HG03378 (cell line): Measurements from ENCODE around the gene LIN37.
"Not testable (repeated sequence)": the region's sequence is repeated elsewhere in the genome, so short reads cannot be mapped to it uniquely, and the experiment has no call there.

ENCODE experiments used
- ATAC-seq: cut with Tn5 transposase; IDR thresholded peaks from one replicate; pipeline ENCODE4 v1.9.1; 2021; ENCODE audit warnings: mild to moderate bottlenecking, moderate library complexity; ENCODE audit not compliant: unreplicated experiment

Gene LIN37

DNA sequence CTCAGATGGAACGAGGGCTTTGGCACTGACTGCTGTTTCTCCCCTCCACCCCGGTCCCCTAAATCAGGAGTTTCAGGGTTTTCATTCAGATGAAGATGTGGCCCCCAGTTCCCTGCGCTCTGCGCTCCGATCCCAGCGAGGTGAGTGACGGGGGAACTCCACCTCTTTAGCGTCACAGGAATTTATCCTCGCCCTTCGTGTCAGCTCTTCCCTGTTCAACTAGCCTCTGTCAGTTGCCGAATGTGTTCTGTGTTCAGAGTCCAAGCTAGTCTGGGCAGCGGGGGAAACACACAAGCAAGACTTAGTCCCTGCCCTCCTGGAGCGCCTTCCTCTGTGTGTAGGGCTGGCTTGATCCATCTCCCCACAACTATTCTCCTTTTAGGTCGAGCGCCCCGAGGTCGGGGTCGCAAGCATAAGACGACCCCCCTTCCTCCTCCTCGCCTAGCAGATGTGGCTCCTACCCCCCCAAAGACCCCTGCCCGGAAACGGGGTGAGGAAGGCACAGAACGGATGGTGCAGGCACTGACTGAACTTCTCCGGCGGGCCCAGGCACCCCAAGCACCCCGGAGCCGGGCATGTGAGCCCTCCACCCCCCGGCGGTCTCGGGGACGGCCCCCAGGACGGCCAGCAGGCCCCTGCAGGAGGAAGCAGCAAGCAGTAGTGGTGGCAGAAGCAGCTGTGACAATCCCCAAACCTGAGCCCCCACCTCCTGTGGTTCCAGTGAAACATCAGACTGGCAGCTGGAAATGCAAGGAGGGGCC lies 28.8 kb upstream of the LIN37 start:
- ATAC-seq: no peak

DNA sequence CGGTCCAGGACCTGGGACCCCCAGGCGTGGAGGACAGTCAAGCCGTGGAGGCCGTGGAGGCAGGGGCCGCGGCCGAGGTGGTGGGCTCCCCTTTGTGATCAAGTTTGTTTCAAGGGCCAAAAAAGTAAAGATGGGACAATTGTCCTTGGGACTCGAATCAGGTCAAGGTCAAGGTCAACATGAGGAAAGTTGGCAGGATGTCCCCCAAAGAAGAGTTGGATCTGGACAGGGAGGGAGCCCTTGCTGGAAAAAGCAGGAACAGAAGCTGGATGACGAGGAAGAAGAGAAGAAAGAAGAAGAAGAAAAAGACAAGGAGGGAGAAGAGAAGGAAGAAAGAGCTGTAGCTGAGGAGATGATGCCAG lies 28.2 kb upstream of the LIN37 start:
- no peak for ATAC-seq

DNA sequence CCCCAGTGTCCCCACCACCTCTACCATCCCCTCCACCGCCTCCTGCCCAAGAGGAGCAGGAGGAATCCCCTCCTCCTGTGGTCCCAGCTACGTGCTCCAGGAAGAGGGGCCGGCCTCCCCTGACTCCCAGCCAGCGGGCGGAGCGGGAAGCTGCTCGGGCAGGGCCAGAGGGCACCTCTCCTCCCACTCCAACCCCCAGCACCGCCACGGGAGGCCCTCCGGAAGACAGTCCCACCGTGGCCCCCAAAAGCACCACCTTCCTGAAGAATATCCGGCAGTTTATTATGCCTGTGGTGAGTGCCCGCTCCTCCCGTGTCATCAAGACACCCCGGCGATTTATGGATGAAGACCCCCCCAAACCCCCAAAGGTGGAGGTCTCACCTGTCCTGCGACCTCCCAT lies 27.7 kb upstream of the LIN37 start:
- ATAC-seq: no peak

DNA sequence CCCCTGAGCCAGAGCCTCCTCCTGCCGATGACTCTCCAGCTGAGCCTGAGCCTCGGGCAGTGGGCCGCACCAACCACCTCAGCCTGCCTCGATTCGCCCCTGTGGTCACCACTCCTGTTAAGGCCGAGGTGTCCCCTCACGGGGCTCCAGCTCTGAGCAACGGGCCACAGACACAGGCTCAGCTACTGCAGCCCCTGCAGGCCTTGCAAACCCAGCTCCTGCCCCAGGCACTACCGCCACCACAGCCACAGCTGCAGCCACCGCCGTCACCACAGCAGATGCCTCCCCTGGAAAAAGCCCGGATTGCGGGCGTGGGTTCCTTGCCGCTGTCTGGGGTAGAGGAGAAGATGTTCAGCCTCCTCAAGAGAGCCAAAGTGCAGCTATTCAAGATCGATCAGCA lies 27.0 kb upstream of the LIN37 start:
- no peak for ATAC-seq

DNA sequence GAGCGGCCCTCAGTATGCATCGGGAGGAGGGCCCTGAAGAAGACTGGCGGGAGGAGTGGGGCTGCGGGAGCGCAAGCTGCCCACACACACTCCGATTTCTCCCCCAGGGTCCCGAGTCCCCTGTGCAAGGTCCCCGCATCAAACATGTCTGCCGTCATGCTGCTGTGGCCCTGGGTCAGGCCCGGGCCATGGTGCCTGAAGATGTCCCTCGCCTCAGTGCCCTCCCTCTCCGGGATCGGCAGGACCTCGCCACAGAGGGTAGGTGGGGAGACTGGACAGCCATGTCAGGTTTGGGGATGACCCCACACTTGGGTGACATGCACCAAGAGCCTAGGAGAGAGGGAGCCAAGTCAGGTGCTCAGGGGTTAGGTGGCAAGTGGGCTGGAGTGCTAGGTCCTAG lies 25.9 kb upstream of the LIN37 start:
- no peak for ATAC-seq

DNA sequence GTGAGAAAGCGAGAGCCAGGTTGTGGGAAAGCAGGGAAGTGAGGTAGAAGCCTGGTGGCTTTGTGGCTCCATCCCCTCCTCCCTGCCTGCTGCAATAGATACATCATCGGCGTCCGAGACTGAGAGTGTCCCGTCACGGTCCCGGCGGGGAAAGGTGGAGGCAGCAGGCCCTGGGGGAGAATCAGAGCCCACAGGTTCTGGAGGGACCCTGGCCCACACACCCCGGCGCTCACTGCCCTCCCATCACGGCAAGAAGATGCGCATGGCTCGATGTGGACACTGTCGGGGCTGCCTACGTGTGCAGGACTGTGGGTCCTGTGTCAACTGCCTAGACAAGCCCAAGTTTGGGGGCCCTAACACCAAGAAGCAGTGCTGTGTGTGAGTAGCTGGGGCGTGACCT lies 25.5 kb upstream of the LIN37 start:
- no peak for ATAC-seq

DNA sequence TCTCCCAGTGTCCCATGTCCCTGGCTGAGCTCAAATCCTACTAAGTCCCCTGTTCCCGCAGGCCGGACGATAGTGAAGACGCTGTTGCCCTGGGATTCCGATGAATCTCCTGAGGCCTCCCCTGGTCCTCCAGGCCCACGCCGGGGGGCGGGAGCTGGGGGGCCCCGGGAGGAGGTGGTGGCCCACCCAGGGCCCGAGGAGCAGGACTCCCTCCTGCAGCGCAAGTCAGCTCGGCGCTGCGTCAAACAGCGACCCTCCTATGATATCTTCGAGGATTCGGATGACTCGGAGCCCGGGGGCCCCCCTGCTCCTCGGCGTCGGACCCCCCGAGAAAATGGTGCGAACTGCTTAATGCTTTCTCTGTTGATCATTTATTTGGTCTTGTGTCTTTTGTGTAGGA lies 24.7 kb upstream of the LIN37 start:
- ATAC-seq: no peak

DNA sequence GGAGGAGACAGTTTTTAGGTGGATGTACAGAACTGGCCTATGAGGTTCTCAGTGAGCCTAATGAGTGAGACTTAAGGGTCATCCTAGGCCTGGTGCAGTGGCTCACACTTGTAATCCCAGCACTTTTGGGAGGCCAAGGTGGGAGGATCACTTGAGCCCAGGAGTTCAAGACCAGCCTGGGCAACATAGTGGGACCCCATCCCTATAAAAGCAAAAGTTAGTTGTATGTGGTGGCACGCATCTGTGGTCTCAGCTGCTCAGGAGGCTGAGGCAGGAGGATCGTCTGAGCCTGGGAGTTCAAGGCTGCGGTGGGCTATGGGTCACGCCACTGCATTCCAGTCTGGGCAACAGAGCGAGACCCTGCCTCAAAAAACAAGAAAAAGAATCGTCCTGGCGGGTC lies 24.2 kb upstream of the LIN37 start:
- ATAC-seq: not testable (repeated sequence)

DNA sequence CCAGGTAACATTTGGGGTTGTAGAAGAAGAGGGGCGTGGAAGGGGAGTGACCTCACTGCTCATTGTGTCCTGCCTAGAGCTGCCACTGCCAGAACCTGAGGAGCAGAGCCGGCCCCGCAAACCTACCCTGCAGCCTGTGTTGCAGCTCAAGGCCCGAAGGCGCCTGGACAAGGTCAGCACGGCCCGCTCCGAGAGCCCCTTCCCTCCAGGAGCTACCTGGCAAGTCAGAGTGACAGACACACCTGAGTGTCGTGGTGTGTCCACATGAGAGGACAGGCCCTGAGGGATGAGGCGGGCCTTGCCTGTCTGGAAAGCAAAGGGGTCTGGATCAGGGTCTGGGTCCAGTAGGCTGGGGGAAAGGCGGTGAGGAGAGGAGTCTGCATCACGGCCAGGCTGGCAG lies 23.8 kb upstream of the LIN37 start:
- no peak for ATAC-seq

DNA sequence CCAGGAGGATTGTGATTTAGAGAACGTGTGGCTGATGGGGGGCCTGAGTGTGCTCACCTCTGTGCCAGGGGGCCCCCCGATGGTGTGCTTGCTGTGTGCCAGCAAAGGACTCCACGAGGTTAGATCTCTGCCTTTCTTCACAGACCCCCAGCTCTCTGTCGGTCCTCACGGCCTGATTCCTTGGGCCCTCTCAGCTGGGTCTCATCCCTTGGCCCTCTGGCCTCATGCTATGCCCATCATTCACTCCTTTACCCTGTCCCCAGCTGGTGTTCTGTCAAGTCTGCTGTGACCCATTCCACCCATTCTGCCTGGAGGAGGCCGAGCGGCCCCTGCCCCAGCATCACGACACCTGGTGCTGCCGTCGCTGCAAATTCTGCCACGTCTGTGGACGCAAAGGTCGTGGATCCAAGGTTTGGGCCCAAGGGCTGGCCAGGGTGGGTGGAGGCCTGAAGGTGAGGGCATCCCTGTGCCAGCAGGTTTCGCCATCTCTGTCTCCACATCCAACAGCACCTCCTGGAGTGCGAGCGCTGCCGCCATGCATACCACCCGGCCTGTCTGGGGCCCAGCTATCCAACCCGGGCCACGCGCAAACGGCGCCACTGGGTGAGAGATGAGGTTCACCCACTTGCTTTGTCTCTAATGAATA lies 23.0 kb upstream of the LIN37 start:
- ATAC-seq: no peak

DNA sequence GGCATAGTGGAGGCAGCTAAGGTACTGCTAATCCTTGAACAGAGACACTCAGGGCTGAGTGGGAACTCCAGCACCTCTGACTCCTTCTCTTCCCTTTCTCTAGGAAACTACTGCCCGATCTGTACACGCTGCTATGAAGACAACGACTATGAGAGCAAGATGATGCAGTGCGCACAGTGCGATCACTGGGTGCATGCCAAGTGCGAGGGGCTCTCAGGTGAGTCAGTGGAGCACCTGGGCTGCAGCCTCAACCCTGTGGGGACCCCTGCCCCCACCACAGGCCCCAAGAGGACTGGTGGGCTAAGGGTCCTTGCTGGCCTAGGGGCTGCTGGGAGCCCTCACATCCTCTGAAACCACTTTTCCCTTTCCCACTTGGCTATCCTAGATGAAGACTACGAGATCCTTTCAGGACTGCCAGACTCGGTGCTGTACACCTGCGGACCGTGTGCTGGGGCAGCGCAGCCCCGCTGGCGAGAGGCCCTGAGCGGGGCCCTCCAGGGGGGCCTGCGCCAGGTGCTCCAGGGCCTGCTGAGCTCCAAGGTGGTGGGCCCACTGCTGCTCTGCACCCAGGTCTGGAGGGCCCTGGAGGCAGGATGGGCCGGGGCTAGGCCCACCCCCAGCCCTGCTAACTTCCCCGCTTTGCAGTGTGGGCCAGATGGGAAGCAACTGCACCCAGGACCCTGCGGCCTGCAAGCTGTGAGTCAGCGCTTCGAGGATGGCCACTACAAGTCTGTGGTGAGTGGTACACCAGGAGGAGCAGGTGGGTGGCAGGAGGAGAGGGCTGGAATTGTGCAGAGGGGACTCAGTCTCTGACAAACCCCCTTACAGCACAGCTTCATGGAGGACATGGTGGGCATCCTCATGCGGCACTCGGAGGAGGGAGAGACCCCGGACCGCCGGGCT lies 21.1 kb upstream of the LIN37 start:
- no peak for ATAC-seq

DNA sequence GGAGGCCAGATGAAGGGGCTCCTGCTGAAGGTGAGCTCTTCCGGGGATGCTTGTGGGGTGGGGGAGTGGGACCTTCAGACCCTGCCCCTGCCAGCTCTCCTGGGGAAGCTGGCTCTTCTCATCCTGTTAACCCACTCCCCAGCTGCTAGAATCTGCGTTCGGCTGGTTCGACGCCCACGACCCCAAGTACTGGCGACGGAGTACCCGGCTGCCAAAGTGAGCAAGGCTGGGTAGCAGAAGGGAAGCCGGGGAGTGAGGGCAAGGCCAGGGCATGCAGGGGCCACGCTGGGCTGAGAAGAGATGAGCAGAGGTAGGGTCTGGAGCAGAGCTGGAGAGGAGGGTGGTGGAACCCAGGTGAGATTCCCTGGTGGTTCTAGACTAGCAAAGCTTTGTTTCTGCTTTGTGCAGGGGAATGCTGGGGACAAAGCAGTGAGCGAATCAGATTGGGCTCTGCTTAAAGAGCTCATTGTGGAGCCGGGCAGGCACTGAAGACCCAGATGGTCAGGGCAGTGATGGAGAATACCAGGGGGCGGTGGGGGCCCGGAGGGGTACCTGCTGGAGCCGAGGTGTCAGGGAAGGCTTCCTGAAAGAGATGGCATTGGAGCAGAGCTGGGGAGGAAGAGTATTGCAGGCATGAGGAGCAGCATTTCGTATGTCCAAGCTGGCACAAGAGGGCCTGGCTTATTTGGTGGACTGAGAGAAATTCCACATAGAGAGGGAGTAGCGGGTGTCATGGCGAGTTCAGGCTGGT lies 20.2 kb upstream of the LIN37 start:
- no peak for ATAC-seq

DNA sequence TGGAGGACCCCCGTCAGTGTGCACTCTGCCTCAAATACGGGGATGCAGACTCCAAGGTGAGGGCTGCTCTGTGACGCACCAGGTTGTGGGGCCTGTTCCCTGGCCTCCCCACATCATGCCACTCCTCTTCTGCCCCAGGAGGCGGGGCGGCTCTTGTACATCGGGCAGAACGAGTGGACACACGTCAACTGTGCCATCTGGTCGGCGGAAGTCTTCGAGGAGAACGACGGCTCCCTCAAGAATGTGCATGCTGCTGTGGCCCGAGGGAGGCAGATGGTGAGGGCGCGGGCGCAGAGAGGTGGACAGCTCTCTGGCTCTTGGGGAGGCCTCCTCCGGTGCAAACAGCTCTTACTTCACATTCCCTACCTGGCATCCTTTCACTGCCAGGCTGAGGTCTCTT lies 19.4 kb upstream of the LIN37 start:
- ATAC-seq: no peak

DNA sequence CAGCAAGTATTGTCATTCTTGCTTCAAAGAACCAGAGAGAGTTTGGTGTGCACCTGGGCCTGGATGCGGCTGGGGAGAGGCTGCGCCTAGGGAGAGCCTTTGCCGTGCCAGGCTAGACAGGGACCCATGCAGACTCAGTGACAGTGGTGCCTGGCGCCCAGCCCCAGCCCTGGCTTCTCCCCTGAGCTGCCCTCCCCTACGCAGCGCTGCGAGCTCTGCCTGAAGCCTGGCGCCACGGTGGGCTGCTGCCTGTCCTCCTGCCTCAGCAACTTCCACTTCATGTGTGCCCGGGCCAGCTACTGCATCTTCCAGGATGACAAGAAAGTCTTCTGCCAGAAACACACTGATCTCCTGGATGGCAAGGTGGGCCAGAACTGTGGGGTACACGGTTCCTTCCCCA lies 18.6 kb upstream of the LIN37 start:
- ATAC-seq: no peak

DNA sequence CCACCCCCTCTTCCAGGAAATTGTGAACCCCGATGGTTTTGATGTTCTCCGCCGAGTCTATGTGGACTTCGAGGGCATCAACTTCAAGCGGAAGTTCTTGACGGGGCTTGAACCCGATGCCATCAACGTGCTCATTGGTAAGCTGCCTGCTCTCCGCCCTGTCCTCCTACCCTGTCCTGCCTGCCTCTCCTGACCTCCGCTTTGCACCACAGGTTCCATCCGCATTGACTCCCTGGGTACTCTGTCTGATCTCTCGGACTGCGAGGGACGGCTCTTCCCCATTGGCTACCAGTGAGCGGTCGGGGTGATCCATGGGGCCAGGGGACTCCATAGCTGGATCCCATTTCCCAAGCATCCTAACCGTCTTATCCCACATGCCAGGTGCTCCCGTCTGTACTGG lies 18.1 kb upstream of the LIN37 start:
- no peak for ATAC-seq

DNA sequence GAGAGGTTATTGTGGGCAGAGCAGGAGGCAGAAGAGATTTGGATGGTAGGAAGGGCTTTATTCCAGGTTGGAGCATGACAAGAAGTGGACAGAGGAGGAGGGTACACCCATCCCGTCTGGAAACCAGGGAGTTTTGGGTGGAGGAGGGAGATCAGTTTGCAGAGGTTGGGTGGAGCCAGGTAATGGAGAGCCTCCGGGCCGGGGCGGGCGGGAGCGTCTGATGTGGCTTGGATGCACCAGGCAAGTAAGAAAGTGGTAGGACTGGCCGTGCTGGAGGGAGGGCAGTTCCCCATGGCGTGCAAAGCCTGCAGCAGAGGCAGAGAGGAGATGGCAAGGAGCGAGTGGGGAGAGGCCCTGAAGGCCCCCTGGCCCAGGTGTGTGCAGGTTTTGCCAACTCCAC lies 17.0 kb upstream of the LIN37 start:
- no peak for ATAC-seq

DNA sequence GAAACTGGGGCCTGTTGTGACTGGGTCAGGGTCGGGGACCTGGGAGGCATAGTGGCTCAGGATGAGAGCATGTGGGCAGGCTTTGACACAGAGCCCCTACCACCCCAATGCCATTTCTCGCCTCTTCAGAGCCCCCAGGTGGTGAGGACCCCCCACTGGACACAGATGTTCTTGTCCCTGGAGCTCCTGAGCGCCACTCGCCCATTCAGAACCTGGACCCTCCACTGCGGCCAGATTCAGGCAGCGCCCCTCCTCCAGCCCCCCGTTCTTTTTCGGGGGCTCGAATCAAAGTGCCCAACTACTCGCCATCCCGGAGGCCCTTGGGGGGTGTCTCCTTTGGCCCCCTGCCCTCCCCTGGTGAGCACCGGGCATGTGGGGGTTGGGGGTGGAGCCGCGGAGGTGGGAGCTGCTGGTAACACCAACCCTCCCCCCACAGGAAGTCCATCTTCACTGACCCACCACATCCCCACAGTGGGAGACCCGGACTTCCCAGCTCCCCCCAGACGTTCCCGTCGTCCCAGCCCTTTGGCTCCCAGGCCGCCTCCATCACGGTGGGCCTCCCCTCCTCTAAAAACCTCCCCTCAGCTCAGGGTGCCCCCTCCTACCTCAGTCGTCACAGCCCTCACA lies 16.5 kb upstream of the LIN37 start:
- no peak for ATAC-seq

DNA sequence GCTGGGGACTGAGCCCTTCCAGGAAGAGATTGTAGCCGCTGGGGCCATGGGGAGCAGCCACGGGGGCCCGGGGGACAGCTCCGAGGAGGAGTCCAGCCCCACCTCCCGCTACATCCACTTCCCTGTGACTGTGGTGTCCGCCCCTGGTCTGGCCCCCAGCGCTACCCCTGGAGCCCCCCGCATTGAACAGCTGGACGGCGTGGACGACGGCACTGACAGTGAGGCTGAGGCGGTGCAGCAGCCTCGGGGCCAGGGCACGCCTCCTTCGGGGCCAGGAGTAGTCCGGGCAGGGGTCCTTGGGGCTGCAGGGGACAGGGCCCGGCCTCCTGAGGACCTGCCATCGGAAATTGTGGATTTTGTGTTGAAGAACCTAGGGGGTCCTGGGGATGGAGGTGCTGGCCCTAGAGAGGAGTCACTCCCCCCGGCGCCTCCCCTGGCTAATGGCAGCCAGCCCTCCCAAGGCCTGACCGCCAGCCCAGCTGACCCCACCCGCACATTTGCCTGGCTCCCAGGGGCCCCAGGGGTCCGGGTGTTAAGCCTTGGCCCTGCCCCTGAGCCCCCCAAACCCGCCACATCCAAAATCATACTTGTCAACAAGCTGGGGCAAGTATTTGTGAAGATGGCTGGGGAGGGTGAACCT lies 15.7 kb upstream of the LIN37 start:
- ATAC-seq: no peak

DNA sequence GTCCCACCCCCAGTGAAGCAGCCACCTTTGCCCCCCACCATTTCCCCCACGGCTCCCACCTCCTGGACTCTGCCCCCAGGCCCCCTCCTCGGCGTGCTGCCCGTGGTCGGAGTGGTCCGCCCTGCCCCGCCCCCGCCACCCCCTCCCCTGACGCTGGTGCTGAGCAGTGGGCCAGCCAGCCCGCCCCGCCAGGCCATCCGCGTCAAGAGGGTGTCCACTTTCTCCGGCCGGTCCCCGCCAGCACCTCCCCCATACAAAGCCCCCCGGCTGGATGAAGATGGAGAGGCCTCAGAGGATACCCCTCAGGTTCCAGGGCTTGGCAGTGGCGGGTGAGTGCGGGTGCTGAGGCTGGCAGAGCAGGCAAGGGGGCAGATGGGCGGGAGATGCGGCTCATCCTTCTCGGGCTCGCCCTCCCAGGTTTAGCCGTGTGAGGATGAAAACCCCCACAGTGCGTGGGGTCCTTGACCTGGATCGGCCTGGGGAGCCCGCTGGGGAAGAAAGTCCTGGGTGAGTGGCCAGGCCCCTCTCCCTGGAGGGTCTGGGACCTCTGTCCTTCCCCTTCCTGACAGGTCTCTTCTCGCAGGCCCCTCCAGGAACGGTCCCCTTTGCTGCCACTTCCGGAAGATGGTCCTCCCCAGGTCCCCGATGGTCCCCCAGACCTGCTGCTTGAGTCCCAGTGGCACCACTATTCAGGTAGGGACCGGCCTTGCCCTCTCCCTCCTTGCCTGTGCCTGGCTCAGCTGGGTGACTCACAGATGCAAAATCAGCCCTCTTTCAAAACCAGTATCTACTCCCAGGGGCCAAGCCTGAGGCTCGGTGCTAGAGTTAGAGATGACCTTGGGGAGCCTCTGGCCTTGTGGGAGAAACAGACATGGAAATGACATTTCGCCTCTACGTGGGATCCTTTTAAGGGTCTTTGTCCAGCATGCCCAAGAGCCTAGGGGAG lies 14.9 kb upstream of the LIN37 start:
- no peak for ATAC-seq
